Coronary artery (tissue), 2 donors: ENCODE measurements around the gene GORASP1.

Experiments
- DNase-seq: peaks from one replicate; pipeline ENCODE4 v3.0.0-alpha.2; 2017; ENCODE audit warnings: low spot score
- H3K27ac ChIP-seq, 2 donors: fragments of 200-600 bp; sonication (generic); one replicate each; pipeline ENCODE4 v1.5.1; 2016 to 2019
- H3K4me3 ChIP-seq: fragments of 200-600 bp; sonication (generic); 2 replicates; pipeline ENCODE4 v1.5.1; 2016; ENCODE audit warnings: mild to moderate bottlenecking, moderate library complexity
- TF ChIP-seq, protein P1 (sequence below): fragments of 200-600 bp; sonication (generic); IDR thresholded peaks from one replicate; pipeline ENCODE4 v1.5.1; 2019; ENCODE audit warnings: antibody characterized with exemption

Gene GORASP1

DNA sequence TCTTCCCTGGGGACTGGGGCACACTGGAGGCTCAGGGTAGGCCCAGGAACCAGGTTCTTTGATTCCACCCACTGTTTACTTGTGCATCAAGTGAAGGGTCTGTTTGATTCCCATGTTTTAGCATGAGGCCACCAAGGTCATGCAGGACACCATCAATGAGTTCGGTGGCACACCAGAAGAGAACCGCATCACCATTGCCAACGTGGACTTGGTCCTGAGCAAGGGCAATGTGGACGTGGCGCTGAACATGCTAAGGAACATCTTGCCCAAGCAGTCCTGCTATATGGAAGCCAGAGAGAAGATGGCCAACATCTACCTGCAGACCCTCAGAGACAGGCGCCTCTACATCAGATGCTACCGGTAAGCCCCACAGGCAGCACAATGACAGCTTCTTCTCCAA lies 21.5 kb upstream of the GORASP1 start:
- no peak overlapping the region for H3K4me3 ChIP-seq
- no peak for DNase-seq
- TF ChIP-seq, protein P1, sequence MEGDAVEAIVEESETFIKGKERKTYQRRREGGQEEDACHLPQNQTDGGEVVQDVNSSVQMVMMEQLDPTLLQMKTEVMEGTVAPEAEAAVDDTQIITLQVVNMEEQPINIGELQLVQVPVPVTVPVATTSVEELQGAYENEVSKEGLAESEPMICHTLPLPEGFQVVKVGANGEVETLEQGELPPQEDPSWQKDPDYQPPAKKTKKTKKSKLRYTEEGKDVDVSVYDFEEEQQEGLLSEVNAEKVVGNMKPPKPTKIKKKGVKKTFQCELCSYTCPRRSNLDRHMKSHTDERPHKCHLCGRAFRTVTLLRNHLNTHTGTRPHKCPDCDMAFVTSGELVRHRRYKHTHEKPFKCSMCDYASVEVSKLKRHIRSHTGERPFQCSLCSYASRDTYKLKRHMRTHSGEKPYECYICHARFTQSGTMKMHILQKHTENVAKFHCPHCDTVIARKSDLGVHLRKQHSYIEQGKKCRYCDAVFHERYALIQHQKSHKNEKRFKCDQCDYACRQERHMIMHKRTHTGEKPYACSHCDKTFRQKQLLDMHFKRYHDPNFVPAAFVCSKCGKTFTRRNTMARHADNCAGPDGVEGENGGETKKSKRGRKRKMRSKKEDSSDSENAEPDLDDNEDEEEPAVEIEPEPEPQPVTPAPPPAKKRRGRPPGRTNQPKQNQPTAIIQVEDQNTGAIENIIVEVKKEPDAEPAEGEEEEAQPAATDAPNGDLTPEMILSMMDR, result no peak
- H3K27ac ChIP-seq, result no peak overlapping the region

GRCh38 chr3:39127908-39128304 lies 20.5 kb upstream of the GORASP1 start:
- H3K4me3 ChIP-seq, result no peak overlapping the region
- no peak overlapping the region for H3K27ac ChIP-seq
- no peak for DNase-seq
- TF ChIP-seq, protein P1, result no peak

DNA sequence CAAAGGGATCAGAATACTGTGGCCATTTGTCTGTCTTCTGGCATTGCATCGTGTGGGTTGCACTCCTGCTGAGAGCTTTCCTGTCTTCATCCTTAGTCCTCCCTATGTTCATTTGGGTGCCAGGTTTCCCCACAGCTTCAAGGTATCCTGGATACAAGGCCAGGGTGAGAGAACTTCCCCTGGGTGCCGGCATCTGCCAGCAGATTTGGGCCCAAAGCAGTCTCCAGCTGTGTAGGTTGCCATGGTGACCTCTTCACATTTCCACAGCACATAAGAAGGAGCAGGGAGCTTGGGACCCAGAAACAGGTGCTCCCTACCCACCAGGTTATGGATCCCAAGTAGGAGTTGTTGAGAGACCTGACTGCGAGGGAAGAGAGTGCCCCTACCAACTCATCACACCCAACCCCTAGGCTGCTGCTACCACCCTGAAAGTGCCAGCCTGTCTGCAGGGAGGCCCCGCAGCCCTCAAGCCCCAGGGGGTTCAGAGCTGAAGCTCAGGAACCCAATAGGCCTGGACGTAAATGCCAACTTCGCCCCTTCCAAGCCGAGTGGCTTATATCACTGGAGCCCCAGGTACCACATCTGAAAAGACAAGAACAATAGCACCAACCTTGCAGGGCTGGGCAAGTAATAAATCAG lies 20.0 kb upstream of the GORASP1 start:
- Histone ChIP-seq H3K4me3 (no peak overlapping the region), H3K27ac (no peak overlapping the region)
- TF ChIP-seq, protein P1, result no peak
- no peak for DNase-seq

GRCh38 chr3:39126532-39127071 lies 19.2 kb upstream of the GORASP1 start:
- DNase-seq, result no peak
- TF ChIP-seq, protein P1, result no peak
- no peak overlapping the region for H3K4me3 ChIP-seq
- no peak overlapping the region for H3K27ac ChIP-seq

DNA sequence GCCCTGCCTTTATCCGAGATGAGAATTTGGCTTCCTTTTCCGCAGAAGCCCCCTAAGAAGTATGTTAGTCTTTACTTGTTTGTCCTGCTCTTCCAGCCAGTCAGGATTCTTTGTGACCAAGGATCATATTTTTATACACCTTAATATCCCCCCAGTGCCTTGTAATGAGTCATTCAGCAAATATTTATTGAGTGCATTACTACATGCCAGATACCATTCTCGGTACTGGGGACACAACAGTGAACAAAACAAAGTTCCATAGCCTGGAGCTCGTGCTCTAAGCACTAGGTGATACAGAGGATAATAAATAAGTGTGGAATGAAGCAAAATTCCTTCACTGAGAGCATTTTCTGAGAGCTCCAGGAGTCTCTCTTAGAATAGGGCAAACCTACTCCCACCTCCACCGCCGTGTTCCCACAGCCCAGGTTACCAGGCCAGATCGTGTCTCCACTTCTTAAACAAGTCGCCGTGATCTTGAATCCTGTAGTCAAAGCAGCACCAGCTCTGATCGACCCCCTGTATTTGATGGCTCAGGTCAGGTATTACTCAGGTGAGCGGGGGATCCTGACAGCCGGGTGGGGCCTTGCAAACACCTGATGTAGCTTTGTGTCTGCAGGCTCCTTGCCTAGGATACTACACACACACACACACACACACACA lies 18.5 kb upstream of the GORASP1 start:
- no peak for DNase-seq
- TF ChIP-seq, protein P1, result no peak
- Histone ChIP-seq H3K27ac (no peak overlapping the region), H3K4me3 (no peak overlapping the region)

GRCh38 chr3:39124876-39125840 lies 17.7 kb upstream of the GORASP1 start:
- no peak for DNase-seq
- H3K27ac ChIP-seq, result no peak overlapping the region
- TF ChIP-seq, protein P1, result peak; percentile 27
- H3K4me3 ChIP-seq, result no peak overlapping the region
